ENCODE measurements around the gene NAV3.

NAV3 gene

GRCh38 chr12:77830583-77831351, at the start of gene NAV3:
TSS of gene NAV3 (plus strand) at chr12:77830894. CDS start at chr12:77831462, 568 bp downstream.
- no peak for DNase-seq

- no peak for DNase-seq
These were observed 48.7 kb upstream of the NAV3 start for GRCh38 chr12:77782034-77782433.

DNA sequence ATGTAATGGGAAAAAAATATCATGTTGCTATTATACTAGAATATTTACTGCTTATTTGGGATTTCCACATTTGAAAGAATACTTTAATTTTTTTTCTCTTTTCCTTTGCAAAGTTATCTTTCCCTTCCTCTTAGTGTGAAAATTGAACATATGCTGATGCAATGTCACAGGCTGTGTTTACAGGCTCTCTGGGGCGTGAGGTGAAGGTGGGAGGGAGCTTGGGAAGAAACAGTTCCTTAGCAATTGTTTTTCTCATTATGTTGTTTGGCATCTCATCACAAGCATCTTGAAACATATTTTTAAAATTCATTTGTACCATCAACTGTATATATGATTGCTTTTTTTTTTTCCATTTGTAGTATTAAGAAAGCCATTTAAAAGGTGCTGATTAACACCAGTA, 47.9 kb upstream of the NAV3 start:
- no peak for DNase-seq

DNA sequence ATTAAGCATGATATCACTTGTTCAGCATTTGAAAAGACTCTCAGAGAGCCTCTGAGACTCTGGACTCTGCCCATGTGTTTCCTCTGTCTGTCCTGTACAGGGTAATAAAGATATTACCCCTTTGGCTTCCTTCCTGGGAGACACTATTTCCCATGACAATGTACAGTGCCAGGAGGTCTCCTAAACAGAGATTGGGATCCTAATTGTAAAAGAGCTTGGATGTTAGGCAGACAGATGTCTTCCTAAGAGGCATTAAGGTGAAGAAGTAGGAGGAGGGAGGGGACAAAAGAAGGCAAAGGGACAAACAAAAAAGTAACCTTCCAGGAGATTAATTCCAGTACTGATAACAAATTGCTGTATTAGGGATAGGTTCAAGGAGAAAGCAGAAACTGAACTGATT, 45.5 kb upstream of the NAV3 start:
- no peak for DNase-seq

DNA sequence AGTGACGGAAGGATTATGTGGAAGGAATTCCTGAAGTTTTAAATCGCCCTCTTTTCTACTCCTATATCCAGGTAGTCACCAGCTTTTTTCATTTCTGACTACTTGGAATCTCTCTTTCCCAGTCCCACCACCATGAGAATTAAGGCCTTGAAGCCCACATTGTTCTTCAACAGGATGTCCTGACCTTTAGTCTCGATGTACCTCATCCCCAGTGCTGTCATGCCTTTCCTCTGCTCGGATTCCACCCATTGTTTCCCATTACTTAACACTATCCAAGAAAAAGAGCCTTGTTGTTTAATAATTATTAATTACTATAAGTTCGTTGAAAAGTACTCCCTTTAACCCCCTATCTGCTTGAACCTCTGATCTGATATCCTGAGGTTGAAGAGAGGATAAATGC, 44.0 kb upstream of the NAV3 start:
- DNase-seq = no peak

DNA sequence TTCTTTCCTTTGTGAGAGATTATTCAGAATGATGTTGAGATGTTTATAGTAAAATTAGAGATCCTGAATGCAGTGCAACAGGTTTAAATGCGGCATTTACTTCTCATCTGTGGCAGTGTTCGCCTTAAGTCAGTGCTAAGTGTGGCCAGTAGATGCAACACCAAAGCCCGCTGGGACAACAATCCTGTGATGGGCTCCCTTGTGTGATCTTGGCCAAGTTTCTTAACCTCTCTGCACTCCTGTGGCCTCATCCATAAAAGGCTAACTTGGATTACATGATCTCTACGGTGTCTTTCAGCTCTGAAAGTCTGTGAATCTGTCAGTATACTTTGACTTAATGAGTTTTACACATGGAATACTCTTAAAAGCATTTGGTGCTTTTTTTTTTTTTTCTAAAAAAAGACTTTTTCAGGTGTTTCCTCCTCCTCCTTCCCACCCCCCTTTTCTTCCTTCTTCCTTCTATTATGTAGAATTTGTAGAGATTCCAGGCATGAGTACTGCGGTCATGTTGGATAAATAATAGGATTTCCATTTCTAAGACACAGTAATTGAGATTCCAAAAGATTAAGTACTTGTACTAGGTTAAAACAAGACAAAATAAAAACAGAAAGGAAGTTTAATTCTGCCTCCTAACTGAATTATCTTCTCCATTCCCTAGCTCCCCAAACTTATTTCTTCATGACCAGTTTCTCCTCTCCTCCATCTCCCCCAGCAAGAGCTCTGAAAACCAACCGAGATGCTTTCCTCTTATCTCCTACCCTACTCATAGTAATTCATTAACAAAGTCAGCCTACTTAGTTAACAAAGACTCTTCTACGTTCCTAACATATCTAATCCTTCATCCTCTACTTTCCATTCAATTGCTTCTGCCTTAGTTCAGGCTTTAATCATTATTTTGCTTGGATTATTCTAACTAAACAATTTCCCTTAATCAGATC, 42.2 kb upstream of the NAV3 start:
- DNase-seq = no peak

DNA sequence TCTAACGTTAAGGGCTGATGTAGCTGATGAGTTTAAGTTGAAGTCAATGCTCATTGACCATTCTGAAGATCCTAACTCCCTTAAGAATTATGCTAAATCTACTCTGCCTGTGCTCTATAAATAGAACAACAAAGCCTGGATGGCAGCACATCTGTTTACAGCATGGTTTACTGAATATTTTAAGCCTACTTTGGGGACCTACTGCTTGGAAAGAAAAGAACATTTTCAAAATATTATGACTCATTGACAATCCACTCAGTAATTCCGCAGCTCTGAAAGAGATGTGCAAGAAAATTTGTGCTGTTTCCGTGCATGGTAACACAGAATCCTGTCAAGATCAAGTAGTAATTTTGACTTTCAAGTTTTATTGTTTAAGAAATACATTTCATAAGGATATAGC, 35.0 kb upstream of the NAV3 start:
- DNase-seq = no peak

DNA sequence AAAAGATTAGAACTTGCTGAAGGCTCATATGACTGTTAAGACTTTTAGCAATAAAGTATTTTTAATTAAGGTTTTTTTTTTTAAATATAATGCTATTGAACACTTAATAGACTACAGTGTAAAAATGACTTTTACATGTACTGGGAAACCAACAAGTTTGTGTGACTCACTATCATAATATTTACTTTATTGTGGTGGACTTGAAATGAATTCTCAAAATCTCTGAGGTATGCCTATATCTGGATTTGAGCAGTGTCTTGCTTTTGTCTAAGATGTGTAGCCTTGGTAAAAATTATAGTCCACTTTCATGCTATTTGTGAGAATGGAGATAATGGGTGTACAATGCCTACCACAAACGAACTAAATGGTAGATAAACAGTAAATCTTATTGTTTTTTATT, 33.9 kb upstream of the NAV3 start:
- no peak for DNase-seq

DNA sequence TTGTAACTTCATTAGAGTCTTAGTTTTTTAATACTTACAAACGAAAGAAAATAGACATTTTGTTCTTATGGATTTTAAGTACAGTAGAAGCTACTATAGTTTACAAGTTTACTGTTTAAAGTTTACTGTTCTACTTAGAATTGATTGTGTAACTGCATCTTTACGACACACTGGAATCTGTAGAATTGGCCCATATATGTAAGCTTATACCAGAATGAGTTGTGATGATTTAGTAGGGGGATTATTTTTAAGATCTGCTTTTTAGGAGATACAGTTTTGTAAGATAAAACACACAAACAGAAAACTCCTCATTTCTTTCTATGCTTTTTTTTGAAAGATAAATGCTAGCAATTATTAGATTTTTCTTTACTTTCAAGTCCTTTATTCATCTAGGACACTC, 30.2 kb upstream of the NAV3 start:
- no peak for DNase-seq

DNA sequence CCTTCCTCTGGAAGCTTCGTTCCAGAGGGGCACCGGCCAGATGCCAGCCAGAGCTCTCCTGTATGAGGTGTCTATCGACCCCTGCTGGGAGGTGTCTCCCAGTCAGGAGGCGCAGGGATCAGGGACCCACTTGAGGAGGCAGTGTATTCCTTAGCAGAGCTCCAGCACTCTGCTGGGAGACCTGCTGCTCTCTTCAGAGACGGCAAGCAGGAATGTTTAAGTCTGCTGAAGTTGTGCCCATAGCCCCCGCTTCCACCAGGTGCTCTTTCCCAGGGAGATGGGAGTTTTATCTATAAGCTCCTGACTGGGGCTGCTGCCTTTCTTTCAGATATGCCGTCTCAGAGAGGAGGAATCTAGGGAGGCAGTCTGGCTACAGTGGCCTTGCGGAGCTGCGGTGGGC, 22.2 kb upstream of the NAV3 start:
- no peak for DNase-seq

DNA sequence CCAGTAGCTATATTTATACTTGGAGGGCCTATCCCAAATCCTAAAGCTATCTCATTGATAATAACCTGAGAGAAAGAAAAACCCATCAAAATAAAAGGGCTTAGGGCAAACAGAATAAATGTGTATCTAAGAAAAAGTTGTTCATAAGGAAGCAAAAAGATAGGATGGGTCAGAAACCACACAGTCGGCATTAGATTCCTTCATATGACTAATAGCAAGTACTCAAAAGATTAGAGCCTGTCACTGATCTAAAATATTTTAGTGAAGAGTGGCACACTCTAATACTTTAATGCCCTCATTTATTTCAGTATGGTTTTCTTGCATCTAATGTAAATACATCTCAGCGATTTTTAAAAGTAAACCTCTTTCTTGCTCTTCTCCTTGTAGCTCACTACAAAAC, 17.1 kb upstream of the NAV3 start:
- no peak for DNase-seq

- DNase-seq = no peak
These were observed 16.3 kb upstream of the NAV3 start for GRCh38 chr12:77814386-77814785.

GRCh38 chr12:77816196-77816595, 14.5 kb upstream of the NAV3 start:
- no peak for DNase-seq

DNA sequence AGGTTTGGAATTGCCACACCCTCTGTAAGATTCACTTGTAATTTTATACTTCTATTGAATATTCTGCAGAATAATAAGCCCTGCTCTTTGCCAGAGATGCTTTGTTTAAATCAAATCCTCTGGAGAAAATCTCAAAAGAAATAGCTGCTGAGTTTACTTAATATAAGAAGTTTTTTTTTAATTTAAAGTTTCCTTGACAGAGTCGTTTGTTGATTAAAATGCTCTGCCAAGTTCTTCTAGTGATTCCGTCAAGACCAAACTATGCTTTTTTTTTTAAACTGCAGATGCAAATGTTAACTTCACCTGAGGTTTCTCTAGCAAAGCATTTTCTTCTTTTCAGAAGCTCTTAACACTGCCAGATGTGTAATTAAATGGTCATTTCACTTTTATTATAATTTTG, 13.4 kb upstream of the NAV3 start:
- DNase-seq = no peak

DNA sequence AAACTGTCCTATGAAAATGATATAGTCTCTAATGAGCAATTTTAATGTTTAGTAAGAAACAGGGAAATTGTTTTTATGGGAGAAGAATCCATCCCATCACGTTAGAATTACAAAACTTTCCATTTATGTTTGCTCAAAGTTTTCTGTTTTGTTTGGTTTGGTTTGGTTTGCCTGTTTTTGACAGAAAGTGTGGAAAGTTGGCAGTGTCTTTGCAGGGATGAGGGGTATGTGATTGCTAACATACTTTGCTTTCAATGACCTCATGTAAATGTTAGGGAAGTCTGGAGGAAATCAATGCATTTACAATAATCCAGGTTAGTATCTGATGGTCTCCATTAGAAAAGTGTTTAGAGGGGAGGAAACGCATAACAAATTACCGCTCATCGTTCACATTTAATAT, 12.3 kb upstream of the NAV3 start:
- no peak for DNase-seq

DNA sequence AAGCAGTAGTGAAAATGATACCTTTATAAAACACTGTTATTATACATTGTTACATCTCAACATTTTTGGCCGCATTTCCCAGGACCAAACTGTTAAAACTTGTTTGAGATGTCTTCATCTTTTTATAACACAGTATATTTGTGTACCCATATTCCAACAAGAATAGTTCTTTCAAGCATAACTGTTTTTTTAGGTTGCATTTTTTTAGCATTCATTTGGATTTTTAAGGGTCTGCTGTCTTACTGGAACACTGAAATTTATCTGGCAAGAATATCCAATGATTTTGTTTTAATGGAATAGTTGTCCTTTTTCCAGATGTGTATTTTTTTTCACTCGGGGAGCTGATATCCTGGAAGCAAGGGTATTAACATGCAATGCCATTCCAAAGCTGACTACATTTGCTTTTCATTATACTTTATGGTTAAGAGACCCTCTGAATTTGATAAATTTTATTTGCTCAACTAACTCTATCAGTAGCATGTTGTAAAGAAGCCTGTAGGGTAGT, 8.9 kb upstream of the NAV3 start:
- DNase-seq = no peak

- no peak for DNase-seq
These were observed 2.6 kb downstream of the NAV3 start for GRCh38 chr12:77833329-77833728.

GRCh38 chr12:77834618-77835017, 3.9 kb downstream of the NAV3 start:
- no peak for DNase-seq

DNA sequence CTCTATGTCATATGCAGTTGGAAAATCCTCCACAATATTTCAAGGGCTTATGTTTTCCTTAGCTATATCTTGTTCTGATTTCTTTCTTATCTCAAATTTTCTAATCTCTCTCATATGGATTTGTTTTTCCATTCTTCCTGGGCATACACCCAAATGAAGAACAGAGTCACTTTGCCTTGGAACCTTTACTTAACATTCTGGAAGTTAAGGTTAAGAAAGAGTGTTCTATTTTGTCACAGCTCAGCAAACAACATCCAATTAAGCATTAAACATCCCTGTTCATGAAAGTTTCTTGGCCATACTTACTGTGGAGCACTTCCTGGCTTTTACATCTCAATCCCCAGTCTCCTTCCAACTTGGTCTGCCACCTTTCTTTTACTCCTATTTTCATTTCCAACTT, 5.3 kb downstream of the NAV3 start:
- DNase-seq = no peak

GRCh38 chr12:77837876-77838291, 7.2 kb downstream of the NAV3 start:
- DNase-seq = no peak

GRCh38 chr12:77841521-77841920, 10.8 kb downstream of the NAV3 start:
- no peak for DNase-seq

- DNase-seq = no peak
These were observed 11.7 kb downstream of the NAV3 start for GRCh38 chr12:77842430-77842829.

- no peak for DNase-seq
These were observed 15.1 kb downstream of the NAV3 start for GRCh38 chr12:77845831-77846230.

- DNase-seq = no peak
These were observed 16.4 kb downstream of the NAV3 start for GRCh38 chr12:77847060-77847541.

Data from activated CD4-positive, alpha-beta T cell treated with anti-CD3 and anti-CD28 coated beads, Interleukin-2, amount 50 U/mL, for 1 hour (primary cell).